Measurements from ENCODE around the gene KIF21A.

Gene KIF21A

GRCh38 chr12:39278426-39278825 is 164.5 kb downstream of the KIF21A start:
- no peak overlapping the region for H3K27ac ChIP-seq
- TF ChIP-seq ZFX (IDR thresholded peaks at IDR 0.05; ENCODE audit: borderline replicate concordance) (no peak), CTCF (IDR thresholded peaks at IDR 0.05) (no peak)

GRCh38 chr12:39277416-39277815 is 165.5 kb downstream of the KIF21A start:
- H3K27ac ChIP-seq: no peak overlapping the region
- TF ChIP-seq CTCF (IDR thresholded peaks at IDR 0.05) (no peak), ZFX (IDR thresholded peaks at IDR 0.05; ENCODE audit: borderline replicate concordance) (no peak)

- H3K27ac ChIP-seq: no peak overlapping the region
- TF ChIP-seq CTCF (IDR thresholded peaks at IDR 0.05): no peak
- no peak for TF ChIP-seq ZFX (IDR thresholded peaks at IDR 0.05; ENCODE audit: borderline replicate concordance)
Measured at GRCh38 chr12:39275846-39276245, 167.1 kb downstream of the KIF21A start.

- TF ChIP-seq ZFX (IDR thresholded peaks at IDR 0.05; ENCODE audit: borderline replicate concordance): no peak
- TF ChIP-seq CTCF (IDR thresholded peaks at IDR 0.05): peak; percentile 89
- H3K27ac ChIP-seq: no peak overlapping the region
Measured at GRCh38 chr12:39272871-39273655, 169.9 kb downstream of the KIF21A start.

GRCh38 chr12:39269492-39269891 is 173.4 kb downstream of the KIF21A start:
- TF ChIP-seq ZFX (IDR thresholded peaks at IDR 0.05; ENCODE audit: borderline replicate concordance): no peak
- TF ChIP-seq CTCF (IDR thresholded peaks at IDR 0.05): no peak
- no peak overlapping the region for H3K27ac ChIP-seq

- no peak for TF ChIP-seq CTCF (IDR thresholded peaks at IDR 0.05)
- TF ChIP-seq ZFX (IDR thresholded peaks at IDR 0.05; ENCODE audit: borderline replicate concordance): no peak
- H3K27ac ChIP-seq: no peak overlapping the region
Measured at GRCh38 chr12:39267886-39268285, 175.0 kb downstream of the KIF21A start.

- TF ChIP-seq ZFX (IDR thresholded peaks at IDR 0.05; ENCODE audit: borderline replicate concordance) (no peak), CTCF (IDR thresholded peaks at IDR 0.05) (no peak)
- H3K27ac ChIP-seq: no peak overlapping the region
Measured at GRCh38 chr12:39252628-39253027, 190.3 kb downstream of the KIF21A start.

Data from 22Rv1 (cell line).